Measurements from ENCODE around the gene KRTAP11-1.

The KRTAP11-1 gene, protein sequence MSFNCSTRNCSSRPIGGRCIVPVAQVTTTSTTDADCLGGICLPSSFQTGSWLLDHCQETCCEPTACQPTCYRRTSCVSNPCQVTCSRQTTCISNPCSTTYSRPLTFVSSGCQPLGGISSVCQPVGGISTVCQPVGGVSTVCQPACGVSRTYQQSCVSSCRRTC

DNA sequence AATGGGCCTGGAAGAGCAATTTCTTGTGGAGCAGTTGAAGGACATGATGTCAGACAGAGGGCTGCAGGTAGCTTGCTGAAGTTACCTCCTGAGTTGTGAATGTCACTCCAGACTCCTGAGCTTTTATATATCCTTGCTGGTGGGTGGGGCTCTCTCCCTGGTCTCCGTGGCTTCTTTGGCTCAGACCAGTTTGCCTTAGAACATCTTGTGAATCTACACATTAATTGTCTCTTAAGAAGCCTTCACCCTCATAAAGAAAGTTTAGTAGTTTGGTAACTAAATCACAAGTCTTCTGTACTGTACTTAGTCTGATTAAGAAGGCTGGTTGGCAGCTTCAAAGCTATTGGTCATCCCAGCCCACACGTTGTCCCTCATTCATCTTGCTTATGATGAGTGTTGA is at the start of gene KRTAP11-1:
KRTAP11-1 (minus strand) TSS at position 101 of the 400 bp plus-strand sequence; CDS start at position 45, 56 bp downstream.
- no peak for DNase-seq

DNA sequence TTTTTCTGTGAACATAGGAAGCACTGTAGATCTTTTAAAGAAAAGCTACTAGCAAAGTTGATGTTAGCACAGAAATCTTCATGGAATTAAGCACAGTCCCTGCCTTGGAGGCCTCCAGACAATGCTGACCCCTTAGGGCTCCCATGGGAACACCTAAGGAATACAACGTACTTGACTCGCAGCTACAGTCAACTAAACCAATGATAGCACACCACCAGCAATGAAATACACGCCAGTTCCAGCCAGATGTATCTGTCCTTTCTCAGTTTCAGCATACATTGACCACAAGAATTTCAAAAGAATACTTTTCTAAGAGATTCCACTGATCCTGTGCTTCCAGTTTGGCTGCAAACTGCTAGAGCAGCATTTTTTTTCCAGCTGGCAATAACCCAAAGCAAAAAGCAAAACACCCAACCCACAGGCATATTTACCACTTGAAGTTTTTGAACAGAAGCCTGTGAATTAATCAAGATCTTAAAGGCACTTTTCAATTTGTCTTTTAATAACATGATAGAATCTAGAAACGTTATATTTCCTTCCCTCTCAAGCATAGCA is 42.8 kb upstream of the KRTAP11-1 start:
- DNase-seq, result no peak

DNA sequence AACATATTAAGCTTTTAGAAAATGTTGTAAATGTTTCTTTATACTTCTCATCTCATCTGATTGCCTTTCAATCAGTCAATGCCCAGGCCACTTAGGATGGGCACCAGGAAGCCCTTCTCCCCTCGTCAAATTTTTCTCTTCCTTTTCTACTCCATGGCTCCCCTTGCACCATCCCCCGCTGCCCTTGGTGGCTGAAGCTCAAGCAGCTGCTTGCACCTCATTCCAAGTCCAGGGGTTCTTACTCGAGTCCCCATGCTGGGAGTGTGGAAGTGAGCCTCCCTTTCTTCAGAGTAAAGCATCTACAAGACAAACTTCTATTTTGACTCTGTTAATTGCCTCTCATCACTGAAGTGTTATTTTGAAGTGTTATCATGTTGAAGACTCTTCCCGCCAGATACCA is 39.7 kb upstream of the KRTAP11-1 start:
- DNase-seq, result no peak

DNA sequence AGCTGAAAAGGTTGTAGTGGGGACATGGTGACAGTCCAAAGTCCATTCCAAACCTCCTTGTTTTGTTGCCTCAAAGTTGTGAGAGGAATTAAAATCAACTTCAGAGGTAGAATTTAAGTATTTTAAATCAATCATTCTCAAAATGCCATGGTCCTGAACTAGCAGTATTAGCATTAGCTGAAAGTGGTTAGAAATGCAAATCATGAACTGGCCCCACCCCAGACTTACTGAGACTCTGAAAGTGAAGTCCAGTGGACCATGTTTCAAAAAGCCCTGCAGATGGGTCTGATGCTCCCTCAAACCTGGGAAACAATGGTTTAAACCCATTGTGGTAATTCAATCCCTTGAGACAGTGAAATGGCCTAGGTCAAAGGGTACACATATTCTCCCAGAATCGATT is 36.2 kb upstream of the KRTAP11-1 start:
- no peak for DNase-seq

DNA sequence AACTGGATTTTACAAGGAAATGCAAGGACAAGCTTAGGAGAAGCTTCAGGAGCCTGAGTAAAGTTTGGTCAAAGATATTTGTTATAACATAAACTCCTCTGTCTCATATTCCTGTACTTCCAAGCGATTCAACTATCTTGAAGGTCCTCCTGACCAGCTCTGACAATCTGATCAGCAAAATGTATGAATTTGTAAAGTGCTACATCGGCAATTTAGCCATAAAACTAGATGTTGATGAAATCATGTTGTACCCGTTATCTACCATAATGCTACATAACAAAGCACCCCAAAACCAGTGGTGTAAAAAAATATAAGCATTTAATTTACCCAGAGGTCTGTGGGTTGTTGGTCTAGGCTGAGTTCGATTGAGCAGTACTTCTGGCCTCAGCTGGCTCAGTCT is 19.5 kb upstream of the KRTAP11-1 start:
- DNase-seq, result no peak

DNA sequence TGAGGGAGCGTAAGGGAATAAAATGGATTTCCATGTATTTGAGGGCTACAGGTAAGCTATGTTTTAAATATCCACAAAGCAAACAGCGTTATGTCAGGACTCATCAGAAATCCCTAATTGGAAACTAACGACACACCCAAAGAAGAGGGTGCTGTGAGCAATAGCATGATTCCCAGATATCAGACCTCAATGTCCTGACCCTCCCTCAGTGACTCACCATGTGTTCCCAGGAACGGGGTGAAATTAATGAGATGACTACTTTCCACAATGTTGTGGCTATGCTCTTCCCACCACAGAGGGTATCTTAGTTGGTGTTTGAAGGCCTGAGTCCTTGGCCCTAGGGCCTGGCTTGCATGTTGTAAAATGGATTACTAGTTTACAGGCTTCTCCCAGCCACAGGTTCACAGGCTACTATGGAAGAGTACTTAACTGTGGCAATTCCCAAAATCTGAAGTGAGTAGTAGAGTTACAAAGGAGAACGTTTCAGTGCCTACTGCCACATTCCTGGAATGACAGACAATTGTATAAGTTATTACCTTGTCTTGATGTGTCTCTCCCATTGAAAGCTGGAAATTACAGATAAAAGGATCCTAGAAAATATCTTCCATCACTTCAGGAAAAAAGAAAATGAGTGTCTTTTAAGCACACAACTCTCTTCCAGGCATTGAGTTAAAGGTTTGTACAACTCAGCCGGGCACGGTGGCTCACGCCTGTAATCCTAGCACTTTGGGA is 1.7 kb upstream of the KRTAP11-1 start:
- no peak for DNase-seq

DNA sequence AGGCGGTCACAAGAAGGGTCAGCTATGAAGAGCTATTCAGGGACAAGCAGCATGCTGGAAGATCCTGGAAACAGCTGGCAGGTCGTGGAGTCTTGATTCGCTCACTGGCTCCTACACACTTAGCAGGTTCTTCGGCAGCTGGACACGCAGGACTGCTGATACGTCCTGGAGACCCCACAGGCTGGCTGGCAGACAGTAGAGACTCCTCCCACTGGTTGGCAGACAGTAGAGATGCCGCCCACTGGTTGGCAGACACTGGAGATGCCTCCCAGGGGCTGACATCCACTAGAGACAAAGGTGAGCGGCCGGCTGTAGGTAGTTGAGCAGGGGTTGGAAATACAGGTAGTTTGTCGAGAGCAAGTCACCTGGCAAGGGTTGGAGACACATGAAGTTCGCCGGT is 466 bp downstream of the KRTAP11-1 start:
- no peak for DNase-seq

DNA sequence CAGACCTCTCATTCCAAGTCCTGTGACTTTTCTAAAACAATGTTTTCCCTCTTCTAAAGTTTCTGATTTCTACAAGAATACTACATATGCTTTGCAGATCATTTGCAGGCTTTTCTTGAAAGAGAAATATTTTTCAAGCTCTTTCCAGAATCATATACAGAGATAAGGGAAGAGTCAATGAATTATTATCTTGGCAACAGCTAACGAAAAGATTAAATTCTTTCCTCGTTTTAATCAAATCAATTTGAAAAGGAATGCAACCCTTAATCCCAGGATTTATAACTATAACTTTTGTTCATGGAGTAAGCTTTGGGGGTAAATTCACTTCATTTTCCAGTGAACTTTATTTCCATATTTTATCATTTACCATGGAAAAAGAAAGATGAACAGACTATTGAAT is 6.9 kb downstream of the KRTAP11-1 start:
- DNase-seq, result no peak

DNA sequence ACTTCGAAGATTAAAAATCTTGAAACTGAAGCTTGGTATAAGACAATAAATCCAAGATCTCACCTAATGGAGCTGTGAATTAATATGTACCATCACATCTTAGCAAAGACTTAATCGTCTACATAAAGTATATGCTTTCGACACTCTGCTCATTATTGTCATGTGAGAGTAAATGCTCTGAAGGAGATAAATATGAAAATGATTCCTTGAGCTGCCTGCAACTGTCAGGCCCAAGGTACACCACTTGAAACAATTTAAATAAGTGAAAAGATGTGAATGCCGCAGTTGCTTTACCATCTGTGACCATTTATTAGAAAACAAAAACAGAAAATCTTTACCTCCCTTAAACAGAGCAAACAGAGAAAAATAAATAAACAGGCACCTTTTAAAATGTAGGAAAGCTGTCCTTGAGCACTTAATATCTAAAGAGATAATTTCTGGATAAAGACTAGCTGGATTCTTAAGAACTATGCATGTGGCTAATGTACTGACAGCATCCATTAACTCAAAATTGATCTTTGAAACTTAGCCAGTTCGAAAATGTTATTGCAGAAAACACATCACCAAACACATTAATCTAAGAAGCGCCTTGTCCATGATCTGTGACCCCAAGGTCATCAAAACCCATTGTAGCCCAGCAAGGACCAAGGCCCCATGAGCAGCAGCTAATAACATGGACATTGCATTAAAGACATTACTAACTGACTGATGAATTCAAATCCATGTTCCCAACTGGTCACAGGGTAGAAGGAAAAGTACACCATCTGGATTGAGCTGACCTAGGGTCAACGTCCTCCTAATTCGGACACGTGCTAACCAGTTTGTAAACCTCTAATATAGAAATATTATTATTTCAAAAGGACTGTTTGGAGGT is 33.5 kb downstream of the KRTAP11-1 start:
- no peak for DNase-seq

DNA sequence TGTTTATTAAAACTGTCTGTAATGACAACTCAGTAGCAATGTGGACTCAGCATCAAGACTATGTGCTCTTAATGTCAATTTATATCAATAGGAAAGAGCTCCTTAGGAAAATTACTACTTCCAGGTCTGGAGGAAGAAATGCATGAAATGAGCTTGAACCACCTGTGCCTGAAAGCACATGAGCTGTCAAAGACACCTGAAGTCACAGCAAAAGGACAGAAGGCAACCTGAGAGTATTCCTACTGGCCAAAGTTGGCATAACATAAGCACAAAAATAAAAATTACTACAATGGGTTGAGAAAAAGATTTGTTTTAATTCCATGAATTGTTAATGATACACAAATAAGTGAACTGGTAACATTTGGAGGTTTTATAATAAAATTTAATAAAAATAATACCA is 38.4 kb downstream of the KRTAP11-1 start:
- no peak for DNase-seq

DNA sequence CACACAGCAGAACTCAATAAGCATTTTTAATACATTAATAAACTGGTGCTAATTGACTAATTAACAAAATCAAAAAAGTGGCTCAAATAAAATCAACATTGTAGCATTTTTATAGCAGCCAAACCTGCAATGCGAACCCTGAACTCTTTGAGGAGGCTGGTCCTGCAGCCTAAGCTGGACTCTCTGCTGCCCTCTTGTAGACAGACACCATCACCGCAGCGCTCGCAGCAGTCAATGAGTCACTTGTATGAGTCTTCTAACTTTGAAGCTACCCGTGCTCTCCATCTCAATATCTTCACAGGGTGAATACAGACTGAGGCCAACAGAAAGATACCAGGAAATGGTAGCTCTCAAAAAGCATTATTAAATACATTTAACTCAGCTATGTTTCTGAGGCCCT is 42.1 kb downstream of the KRTAP11-1 start:
- DNase-seq, result no peak

DNA sequence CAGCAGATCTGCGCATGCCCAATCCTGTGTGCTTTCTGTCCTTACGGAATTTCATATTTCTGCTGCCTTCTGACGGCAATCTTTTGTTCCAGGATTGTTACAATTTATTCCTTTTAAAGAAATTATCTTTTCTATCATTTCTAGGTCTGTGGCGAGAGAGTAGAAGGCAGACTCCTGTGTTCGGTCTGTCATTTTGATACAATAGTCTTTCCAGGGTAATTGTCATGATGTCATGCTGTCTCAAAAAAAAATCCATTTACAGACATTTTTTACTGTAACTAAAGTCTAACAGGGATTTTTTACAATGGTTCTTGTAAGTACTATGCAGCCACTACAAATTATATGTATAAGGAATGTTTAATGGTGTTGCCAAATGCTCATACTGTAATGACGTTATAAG is 42.8 kb downstream of the KRTAP11-1 start:
- no peak for DNase-seq

DNA sequence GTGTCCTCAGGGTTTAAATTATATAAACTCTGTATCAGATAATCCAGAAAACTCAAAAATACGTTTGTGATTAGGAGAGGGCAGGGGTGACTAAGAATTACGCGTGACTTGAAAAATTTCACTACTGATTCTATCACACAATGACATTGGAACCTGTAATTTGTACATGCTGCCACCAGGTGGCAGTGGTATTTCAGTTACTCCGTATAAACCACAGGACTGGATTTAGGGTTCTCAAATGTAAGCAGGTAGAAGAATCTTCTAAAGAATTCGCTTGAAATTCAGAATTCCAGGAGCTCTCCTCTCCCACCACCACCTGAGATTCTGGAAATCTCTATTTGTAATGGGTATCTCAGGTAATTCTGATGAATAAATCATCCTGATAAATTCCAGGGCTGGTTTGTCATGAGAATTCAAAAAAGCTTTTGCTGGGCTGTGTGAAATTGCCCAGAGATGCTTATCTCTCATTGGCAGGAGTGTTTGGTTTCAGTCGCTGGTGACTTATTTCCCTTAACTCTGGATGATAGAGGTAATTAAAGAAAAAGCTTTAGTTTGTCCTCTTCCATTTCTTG is 50.1 kb downstream of the KRTAP11-1 start:
- no peak for DNase-seq

Measured in right hindlimb (tissue), 1 donor.